PFSK-1 (cell line): ENCODE measurements around the gene SDHA.

Source experiments
- POLR2AphosphoS5 ChIP-seq: IDR thresholded peaks from 2 replicates; pipeline ENCODE4 v1.6.1; 2012; ENCODE audit warnings: low read depth, mild to moderate bottlenecking, control low read depth, low read length, moderate library complexity
- SIN3A ChIP-seq: IDR thresholded peaks from 2 replicates; pipeline ENCODE4 v1.6.1; 2012; ENCODE audit warnings: mild to moderate bottlenecking, low read length, moderate library complexity, borderline replicate concordance; ENCODE audit not compliant: insufficient read depth
- TAF1 ChIP-seq: IDR thresholded peaks from 2 replicates; pipeline ENCODE4 v1.6.1; 2012; ENCODE audit warnings: low read length, control low read depth, borderline replicate concordance; ENCODE audit not compliant: insufficient read depth
- TF ChIP-seq, protein P1 (sequence below), 2 experiments: IDR thresholded peaks; 2 replicates each; pipeline versions ENCODE4 v1.6.1 to v1.8.0; 2011 to 2012; ENCODE audit warnings: low read depth in 2 of 2, low read length in 2 of 2, control low read depth in 1 of 2, inconsistent platforms in 1 of 2, mild to moderate bottlenecking in 1 of 2, moderate library complexity in 1 of 2; ENCODE audit not compliant: insufficient read depth in 1 of 2

DNA sequence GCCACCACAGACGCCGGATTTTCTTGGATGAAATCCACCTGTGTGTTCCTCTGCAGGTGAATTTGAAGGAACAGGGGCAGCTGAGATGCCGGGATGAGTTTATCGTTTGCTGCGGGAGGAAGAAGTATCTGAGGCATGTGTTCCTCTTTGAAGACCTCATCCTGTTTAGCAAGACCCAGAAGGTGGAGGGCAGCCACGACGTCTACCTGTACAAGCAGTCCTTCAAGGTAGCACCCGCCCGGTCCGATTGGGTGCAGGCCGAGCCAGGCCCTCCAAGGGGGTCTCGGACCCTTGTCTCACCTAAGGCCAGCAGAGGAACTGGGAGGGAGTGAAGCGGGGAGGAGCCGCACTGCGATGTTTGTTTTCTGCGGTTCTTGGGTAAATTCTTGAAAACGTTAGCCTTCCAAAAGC, 45.3 kb upstream of the SDHA start:
- TF ChIP-seq TAF1: no peak
- TF ChIP-seq SIN3A: no peak
- no peak for TF ChIP-seq POLR2AphosphoS5
- TF ChIP-seq, protein P1, sequence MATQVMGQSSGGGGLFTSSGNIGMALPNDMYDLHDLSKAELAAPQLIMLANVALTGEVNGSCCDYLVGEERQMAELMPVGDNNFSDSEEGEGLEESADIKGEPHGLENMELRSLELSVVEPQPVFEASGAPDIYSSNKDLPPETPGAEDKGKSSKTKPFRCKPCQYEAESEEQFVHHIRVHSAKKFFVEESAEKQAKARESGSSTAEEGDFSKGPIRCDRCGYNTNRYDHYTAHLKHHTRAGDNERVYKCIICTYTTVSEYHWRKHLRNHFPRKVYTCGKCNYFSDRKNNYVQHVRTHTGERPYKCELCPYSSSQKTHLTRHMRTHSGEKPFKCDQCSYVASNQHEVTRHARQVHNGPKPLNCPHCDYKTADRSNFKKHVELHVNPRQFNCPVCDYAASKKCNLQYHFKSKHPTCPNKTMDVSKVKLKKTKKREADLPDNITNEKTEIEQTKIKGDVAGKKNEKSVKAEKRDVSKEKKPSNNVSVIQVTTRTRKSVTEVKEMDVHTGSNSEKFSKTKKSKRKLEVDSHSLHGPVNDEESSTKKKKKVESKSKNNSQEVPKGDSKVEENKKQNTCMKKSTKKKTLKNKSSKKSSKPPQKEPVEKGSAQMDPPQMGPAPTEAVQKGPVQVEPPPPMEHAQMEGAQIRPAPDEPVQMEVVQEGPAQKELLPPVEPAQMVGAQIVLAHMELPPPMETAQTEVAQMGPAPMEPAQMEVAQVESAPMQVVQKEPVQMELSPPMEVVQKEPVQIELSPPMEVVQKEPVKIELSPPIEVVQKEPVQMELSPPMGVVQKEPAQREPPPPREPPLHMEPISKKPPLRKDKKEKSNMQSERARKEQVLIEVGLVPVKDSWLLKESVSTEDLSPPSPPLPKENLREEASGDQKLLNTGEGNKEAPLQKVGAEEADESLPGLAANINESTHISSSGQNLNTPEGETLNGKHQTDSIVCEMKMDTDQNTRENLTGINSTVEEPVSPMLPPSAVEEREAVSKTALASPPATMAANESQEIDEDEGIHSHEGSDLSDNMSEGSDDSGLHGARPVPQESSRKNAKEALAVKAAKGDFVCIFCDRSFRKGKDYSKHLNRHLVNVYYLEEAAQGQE (IDR thresholded peaks at IDR 0.05; ENCODE audit: insufficient read depth in 1 of 2, low read depth in 2 of 2, low read length in 2 of 2): no peak
